HG02885 (cell line): ENCODE data around the gene NADSYN1.

Experiments used
- ATAC-seq: cut with Tn5 transposase; IDR thresholded peaks from one replicate; pipeline ENCODE4 v1.9.1; 2021; ENCODE audit warnings: mild to moderate bottlenecking; ENCODE audit not compliant: unreplicated experiment, poor library complexity

Gene NADSYN1

GRCh38 chr11:71466358-71466757, 13.4 kb downstream of the NADSYN1 start:
- no peak for ATAC-seq

DNA sequence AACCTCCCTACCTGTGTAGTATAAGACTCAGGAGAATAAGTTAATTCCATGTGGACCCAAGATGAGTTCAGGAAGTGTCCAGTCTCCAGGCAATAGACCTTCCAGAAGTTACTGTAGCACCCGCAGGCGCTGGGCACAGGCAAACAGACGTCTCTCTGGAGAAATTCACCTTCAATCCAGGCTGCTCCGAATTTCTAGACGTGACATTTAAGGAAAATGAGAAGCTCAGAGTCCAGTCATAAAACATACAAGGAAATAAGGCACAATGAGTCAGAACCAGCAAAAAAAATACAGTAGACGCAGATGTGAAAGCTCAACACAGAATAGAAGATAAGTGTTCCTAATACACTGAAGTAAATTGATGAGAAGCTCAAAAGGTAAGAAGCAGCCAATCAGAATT, 14.2 kb downstream of the NADSYN1 start:
- ATAC-seq, result no peak

DNA sequence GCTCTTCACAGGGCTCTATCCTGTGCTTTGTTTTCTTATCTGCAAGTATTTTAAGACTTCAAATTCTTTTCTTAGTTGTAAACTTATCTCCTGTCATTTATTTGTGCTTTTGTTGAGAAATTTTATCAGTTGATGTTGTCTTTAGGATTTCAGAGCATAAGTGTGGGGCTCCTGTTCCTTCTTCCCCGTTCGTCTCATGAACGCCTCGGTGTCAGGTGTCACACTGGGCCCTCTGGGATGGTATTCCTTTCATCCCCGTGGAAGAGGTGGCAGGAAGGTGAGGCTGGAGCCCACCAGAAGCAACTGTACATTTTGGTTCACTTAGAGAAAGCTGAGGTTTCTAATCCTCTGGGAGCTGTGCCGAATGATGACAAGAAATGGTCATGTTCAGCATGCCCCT, 17.9 kb downstream of the NADSYN1 start:
- no peak for ATAC-seq

DNA sequence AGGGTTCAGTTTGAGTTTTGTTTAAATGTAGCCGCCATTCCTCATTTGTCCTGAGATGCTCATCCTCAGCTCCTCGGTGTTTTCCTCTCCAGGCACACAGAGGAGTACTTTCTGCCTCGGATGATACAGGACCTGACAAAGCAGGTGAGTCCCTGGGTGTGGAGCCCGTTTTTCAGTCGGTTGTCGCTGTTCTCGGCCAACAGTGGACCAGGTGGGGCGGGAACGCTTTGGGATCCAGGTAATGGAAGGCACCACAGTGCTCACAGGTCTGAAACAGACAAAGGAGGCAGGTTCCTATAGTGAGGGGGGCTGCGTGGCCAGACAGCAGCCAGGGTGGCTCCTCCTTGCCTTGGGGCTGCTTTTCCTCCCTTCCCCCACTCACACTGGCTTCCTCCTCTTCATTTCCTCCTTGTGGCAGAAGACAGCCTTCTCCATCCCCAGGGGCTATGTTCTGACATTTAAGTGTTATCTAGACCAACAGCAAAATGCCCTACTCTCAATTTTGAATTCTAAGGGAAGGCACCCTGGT, 19.4 kb downstream of the NADSYN1 start:
- no peak for ATAC-seq

- ATAC-seq, result no peak
Measured at GRCh38 chr11:71472941-71473792, 20.2 kb downstream of the NADSYN1 start.

- no peak for ATAC-seq
Measured at GRCh38 chr11:71473793-71474080, 20.7 kb downstream of the NADSYN1 start.

GRCh38 chr11:71474141-71474770, 21.3 kb downstream of the NADSYN1 start:
- no peak for ATAC-seq

DNA sequence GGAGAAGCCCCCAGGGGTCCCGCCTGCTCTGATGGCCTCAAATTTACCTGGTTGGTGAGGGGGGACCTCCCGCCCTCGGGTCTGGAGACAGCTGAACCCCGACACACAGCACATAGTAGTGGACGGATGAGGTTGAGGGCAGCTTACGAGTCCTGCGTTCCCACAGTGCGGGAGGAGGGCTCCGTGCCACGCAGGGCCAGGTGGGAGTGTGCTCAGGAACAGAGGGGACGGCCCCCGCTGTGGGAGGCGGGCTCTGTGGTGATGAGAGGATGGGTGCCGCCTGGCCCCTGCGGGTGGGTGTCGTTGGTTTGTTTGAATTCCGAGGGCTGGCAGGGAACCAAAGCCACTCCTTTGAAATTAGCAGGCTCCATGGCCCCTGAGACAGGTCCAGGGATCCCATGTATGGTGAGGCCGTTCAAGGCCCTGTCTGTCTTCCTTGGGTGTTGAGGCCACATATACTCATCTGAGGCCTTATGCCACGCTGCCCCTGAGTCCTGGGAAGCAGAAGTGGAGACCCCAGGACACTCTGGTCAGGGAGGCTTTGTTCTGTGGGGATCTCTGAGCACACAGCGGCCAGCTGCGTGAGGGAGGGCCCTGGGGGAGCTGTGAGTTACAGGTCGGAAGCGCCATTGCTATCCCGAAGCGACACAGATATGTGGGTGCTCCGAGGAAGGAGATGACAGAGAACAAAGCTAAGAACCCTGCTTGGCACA, 21.9 kb downstream of the NADSYN1 start:
- no peak for ATAC-seq

DNA sequence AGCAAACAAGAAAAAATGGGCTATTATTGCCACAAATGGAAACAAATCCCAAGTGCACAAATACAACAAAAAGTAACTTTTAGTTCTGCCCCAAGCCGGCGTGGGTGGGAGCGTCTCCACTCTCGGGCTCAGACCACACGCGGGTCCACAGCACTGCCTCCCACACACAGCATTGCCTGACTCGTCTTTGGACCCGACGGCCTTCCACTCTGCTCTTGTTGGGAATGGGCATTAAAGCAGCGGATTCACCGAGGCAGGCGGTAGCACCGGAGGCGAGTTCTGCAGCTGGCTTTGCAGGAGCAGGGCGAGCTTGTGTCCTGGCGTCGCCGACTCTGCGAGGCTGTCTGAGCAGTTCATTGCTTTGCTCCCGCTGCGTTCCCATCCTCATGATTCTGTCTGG, 23.0 kb downstream of the NADSYN1 start:
- no peak for ATAC-seq

- no peak for ATAC-seq
Measured at GRCh38 chr11:71476926-71477640, 24.1 kb downstream of the NADSYN1 start.

- no peak for ATAC-seq
Measured at GRCh38 chr11:71477641-71478527, 24.9 kb downstream of the NADSYN1 start.

DNA sequence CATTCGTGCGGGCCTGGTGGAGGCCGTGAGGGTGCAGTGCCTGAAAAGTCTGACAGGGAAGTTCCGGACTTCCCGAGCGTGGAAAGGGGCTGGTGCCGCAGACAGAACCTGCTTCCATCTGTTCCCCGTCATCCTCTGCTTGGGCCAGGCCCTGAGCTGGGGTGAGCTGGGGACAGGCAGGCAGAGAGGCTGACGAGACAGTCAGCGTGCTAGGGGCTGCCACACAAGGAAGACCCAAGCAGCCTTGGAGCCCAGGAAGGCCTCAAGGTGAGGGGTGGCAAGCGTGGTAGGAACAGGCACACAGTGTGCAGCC, 25.5 kb downstream of the NADSYN1 start:
- no peak for ATAC-seq

DNA sequence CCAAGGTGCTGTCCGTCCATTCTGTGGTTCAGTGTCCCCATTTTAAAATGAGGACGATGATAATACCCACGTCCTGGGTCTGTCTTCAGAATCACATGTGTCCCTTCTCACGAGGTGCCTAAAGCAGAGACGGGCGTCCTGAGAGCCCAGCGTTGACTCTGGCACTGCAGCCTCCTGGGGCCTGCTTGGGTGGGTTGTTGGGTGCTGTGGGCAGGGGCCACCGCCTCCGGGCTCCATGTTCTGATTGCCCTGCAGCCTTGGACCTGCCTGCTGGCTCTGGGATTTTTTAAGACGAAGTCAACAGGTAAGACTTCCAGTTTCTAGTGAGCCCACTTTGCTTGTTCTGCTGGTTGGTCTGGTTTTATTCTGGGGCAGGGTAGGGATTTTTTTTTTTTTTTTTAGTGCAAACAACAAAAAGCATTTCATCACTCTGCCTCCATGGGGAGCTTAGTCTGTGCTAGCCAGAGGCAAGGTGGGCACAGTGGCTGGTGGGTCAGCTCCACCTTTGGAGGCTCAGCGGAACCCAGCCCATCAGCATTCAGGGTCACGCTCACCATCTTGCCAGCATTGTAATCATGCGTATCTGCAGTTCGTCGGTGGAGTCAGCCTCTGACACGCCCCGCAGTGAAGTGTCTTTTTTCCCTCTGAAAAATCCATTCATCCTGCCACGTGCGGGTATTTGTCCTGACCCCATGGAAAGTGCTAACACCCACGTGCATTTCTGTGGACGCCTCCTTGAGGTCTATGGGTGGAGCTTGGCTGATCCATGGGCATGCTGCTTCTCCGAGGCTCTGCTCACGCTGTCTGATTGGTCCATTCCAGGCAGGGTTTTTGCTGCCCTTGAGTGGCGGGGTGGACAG, 28.3 kb downstream of the NADSYN1 start:
- ATAC-seq, result no peak

DNA sequence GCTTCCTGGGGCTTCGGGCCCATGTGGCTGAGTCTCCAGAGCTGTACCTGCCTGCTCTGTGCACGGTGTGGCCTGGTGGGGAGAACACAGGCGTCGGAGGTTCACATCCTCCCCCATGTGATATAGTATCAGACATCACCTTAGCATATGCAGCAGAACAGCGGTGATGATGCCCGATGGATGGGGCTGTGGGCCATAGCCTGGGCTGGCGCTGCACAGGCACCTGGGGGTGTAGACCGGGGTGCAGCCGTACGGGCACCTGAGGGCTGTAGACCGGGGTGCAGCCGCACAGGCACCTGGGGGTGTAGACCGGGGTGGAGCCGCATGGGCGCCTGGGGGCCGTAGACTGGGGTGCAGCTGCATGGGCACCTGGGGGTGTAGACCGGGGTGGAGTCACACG, 29.2 kb downstream of the NADSYN1 start:
- ATAC-seq, result no peak

DNA sequence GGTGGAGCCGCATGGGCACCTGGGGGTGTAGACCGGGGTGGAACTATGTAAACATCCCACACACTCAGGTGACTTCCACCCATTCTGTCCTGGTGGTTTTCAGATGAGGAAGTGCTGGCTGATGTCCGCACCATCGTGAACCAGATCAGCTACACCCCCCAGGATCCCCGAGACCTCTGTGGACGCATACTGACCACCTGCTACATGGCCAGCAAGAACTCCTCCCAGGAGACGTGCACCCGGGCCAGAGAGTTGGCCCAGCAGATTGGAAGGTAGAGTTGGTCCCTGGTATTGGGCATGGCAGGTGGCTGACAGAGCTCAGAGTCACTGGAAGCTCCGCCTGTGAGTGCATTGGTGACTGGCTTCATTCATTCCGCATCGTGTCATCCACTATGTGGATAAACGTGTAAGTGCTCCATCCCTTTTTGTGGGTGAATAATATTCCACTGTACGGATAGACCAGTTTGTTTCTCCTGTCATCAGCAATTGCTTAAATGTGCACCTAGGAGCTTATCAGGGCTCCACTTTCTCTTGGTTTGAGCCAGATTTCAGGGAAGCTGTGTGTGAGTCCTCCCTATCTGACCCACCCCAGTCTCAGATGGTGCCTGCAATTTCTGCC, 29.9 kb downstream of the NADSYN1 start:
- ATAC-seq, result no peak

GRCh38 chr11:71483692-71484091, 30.7 kb downstream of the NADSYN1 start:
- ATAC-seq, result no peak

DNA sequence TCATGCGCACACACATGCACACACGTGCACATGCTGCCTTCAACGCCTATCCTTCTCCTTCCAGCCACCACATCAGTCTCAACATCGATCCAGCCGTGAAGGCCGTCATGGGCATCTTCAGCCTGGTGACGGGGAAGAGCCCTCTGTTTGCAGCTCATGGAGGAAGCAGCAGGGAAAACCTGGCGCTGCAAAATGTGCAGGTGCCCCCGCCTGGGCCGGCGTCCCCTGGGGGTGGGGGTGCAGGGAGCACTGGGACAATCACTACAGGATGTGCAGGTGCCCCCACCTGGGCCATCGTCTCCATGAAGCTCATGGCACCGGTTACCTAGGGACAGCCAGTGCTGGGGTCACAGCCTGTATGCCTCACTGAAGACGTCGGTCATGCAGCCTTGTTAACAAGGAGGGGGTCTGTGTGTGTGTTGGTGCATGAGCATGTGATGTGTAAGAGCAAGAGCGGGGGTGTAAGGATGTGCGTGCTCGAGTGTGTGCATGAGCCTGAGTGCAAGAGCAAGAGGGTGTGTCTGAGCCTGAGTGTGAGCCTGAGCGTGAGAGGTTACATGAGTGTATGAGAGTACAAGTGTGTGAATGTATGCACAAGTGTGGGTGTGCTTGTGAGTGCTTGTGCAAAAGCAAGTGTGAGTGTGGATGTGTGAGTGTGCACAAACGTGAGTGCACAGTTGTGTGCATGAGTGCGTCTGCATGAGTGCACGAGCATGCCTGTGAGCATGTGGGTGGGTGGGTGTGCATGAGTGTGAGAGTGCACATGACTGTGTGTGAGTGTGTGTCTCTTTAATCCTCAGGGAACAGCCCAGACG, 31.5 kb downstream of the NADSYN1 start:
- ATAC-seq, result no peak

- ATAC-seq, result no peak
Measured at GRCh38 chr11:71485063-71485399, 32.0 kb downstream of the NADSYN1 start.
